Measurements from ENCODE around the gene PSMB7.

Gene PSMB7

DNA sequence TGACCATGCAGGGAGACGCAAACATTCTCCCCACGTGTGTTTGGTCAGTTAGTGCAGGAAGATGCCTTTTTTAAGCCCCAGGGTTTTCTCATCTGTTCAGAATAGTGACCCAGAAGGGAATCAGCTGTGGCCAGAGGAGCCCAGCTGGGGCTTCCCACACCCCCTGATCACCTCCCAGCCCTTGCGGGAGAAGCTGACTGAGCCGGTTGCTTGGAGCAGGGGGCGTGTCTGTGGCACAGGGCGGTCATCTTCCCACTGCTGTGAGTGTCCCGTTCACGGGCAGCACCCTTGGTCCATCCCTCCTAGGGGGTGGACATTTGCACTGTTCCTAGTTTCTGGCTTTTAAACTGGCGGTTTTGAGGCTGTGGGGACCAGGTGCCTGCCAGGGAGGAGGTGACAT lies 87.8 kb downstream of the PSMB7 start:
- no peak for DNase-seq (ENCODE audit: low read depth)

DNA sequence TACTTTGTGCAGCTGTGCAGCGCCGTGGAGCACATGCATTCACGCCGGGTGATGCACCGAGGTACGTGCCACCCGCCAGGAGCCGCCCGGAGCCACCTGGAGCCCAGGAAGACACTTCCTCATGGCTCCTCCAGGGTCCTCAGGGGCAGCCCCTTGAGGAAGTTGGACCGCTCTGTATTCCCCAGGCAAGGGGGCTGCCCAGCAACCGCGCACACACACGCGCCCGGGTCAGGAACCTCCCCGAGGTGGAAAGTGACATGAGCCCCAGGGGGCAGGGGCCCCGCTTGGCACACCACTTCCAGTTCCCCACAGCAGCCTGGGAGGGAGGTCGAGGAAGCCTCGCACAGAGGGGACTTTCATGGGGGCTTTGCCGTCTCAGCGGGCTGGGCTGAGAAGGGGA lies 88.9 kb downstream of the PSMB7 start:
- no peak for DNase-seq (ENCODE audit: low read depth)

DNA sequence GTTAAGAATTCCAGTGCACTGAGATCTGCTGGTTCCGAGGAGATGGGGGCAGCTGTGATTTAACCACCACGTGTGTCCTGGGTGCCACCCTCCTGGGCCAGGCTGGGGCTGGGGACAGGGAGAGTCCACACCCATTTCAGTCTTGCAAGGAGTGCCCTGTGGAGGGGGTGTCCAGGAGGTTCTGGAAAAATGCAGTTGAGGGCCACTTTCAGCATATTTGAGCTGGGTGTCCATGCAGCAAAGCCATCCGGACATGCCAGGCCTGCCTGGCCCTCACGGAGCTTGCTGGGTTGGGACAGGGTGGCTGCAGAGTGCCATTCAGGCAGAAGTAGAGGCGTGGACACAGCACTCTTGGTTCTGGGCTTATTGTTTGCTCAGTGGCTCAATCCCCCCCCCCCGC lies 89.4 kb downstream of the PSMB7 start:
- DNase-seq (ENCODE audit: low read depth), result no peak

DNA sequence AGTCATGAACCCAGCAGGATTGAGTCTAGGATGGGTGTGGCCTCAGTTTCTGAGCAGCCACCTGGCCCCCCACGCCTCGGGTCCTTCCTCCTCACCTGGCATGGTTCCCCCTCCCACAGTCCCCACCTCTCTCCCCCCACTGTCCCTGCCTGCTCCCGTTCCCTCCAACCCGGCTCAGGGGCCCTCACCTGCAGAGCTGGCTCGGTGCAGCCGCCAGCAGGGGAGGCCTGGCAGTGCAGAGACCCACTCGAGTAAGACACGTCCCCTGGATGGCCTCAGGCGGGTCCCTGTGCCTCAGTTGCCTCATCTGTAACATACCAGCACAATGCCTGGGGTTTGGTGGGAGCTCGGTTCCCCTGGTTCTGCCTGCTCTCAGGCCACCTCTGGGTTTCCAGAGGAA lies 91.3 kb downstream of the PSMB7 start:
- no peak for DNase-seq (ENCODE audit: low read depth)

DNA sequence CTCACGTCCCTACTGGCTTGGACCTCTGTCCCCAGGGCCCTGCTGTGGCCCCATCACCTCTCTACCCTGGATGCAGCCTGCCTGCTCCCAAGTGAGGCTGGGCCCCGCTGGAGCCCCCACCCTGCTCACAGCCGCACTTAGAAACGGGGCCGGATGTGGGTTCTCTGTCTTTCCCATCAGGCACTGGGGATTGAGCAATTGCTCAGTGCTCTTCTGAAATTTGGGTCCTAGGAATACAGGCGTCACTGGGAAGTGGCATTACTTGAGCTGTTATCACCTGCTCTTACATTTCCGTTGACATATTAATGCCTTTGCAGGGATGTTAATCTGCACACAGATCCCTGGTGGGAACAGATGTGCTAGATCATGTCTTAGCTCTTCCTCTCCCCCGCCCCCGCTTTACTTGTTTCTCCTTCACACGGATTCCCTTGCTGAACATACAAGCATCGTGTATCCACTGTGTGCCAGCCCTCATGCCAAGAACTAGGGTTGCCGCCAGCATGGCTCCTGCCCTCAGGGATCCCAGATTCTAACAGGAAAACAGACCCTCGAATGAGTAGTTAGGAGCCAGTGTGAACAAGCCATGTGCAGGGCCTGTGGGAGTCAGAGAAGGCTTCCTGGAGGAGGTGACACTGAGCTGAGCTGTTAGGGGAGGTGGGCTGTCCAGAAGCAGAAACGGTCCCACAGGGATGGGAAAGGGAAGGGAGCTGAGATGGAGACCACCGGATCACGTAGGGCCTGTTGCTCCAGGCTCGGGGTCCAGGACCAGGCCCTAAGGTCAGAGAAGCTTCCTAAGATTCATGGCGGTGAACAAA lies 92.4 kb downstream of the PSMB7 start:
- DNase-seq (ENCODE audit: low read depth), result peak; percentile 63

DNA sequence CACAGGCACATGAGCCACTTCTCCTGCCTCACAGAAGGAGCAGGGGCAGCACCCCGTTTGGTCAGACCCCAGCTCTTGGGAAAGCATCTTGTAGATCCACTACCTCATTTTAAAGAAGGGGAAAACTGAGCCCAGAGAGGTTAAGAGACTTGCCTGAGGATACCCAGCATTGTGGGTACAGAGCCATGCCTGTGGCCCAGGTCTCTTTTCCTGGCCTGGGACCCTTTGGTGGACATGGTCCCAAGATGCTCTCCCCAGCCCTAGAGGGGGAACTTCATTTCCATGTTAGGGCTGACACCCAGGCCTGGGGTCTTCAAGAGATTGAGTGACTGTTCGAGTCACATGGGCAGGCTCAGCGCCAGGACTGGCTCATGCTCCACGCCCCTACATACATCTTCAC lies 93.3 kb downstream of the PSMB7 start:
- no peak for DNase-seq (ENCODE audit: low read depth)

DNA sequence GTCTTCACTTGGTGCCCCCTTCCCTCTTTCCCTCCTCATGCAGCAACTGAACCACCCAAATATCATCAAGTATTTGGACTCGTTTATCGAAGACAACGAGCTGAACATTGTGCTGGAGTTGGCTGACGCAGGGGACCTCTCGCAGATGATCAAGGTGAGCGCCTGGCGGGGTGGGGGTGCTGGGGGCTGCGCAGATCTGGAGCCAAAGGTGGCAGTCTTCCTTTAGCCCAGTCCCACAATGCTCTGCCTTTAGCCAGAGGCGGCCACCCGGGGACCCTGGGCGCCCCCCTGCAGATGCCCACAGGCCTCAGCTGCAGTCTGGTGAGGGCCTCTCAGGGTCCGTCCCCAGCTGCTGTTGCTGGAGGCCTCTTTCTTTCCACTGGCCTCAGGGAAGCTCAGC lies 93.8 kb downstream of the PSMB7 start:
- DNase-seq (ENCODE audit: low read depth), result no peak

DNA sequence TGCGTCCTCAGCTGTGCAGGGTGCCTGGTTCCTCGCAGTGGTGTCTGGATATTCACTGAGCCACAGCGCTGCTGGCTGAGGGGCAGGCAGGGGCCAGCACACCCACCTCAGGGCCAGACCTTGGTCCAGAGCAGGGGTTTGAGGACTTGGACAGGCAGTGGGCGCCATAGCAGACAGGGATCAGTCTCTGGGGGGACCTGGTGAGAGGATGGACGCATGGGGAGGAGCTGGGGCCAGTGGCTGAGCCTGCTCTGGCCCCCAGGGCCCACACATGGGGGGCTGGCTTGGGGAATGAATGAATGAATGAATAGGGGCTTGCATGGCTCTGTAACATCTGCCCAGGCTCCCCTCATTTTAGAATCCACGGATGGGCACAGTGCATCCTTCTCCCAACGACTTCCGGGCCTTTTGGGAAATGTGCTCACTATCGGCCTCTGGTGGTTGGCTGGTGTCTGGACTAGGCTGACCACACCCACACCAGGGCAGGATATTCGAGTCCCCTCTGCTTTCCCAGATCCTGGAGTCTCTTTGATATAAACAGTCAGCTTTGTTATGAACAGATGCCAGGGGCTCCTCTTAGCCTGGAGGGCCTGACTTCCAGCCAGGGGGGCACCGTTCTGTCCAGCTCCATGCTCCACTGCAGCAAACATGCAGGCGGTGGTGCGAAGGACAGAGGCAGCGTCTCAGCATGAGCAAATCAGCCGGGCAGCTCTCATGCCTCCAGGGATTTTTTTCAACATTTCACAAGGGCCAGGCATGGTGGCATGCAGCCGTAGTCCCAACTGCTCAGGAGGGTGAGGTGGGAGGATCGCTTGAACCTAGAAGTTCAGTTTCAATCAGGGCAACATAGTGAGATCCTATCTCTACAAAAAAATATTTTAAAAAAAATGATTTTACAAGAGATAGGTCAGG lies 94.9 kb downstream of the PSMB7 start:
- DNase-seq (ENCODE audit: low read depth), result peak; percentile 38

DNA sequence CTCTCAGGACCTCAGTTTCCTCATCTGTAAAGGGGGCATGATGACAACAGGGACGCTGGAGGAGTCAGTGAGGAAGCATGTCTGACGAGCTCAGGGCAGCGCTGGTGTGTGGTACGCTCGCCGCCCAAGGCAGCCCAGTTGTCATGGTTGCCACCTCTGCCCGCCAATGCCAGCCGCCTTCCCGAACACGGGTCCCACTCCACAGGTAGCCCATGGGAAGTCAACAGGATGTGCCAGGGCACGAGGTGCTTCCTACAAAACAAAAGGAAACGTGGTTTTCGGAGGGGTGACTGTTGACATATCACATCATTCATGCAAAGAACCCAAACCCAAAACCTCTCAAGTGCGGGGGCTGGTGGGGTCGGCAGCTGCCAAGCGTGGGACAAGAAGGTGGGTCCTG lies 99.4 kb downstream of the PSMB7 start:
- no peak for DNase-seq (ENCODE audit: low read depth)

DNA sequence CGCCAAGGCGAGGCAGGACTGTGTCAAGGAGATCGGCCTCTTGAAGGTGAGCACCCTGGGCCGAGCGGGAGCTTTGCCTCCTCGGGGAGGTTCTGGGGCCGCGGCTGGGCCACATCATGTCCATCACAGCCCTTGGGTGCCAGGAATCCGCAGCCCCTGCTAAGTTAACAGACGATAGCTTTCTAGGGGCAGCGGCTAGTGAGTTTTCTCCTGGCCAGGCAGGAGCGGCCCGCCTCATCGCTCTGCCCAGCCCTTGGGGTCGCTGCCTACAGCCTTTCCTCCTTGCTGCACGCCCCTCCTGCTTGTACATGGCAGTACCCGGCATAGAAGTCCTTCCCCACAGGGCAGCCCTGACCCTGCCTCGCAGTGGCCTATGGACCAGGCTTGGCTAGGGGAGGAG lies 101.3 kb downstream of the PSMB7 start:
- DNase-seq (ENCODE audit: low read depth), result no peak

DNA sequence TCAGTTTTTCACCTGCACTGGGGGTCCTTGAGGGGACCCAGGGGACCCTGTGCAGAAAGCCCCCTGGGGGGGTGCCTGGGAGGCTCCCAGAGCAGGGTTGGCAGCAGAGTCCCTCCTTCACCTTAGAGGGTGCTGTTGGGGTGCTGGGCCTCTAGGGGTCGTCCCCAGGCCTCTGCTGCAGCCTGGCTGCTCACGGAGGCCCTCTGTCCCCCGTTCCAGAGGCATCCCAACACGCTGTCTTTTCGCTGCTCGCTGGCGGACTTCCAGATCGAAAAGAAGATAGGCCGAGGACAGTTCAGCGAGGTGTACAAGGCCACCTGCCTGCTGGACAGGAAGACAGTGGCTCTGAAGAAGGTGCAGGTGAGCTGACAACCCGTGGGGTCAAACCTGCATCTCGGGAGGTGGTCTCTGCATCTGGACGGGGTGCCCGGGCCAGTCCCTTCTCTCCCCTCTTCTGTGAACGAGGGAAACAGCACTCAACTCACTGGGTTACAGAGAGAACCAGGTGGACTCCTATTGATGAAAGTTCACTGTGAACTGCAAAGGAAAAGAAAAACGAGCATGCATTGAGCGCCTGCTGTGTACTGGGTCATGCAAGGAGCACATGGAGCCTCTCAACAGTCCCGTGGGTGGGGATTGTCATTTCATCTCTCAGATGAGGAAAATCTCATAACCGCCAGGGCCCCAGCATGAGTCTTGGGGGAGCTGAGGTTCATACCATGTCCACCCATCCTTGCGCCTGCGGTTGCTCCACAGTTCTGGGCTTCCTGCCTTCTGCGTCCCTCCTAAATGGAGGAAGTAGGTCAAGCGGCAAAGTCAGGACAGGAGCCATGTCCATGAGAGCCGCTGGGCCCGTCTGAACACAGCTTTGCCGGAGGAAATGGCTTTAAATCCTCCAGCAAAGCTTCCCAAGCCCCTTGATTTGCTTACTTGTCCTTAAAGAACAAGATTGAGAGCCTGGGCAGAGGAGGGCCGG lies 102.7 kb downstream of the PSMB7 start:
- DNase-seq (ENCODE audit: low read depth), result no peak

DNA sequence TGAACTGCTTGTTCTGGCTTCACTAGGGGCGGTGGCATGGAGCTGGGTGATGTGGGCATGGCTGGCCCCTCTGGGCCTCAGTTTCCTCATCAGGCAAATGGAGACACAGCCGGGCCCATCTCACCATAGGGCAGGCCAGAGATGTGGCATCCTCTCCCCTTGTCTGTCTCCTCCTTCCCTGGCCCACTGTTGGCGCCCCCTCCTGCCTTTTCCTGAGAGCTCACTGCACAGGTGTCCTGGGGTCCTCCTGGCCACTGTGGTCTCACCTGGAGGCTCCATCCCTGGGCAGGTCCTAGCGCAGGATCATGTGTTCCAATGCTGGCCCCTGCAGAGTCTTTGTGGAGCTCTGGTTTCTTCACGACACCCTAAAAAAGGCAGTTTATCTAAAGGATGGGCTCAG lies 104.0 kb downstream of the PSMB7 start:
- DNase-seq (ENCODE audit: low read depth), result no peak

DNA sequence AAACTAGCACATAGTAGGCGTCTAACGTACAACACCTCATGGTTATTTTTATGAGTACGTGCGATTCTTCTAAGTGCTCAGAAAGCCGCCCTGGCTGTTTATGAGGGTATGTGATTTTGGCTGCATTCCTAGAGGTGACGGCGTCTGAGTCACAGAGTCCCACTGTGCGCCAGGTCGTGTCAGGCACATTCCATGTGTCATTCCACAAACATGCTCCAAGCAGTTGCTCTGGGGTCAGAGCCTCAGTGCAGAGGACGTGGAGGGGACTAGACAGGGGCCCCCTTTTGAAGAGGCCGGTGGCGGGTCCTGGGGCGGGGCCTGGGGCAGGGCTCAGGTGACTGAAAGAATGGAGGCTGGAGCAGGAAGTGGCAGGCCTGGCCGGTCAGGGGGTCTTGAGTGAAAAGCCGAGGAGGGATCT lies 105.6 kb downstream of the PSMB7 start:
- no peak for DNase-seq (ENCODE audit: low read depth)

DNA sequence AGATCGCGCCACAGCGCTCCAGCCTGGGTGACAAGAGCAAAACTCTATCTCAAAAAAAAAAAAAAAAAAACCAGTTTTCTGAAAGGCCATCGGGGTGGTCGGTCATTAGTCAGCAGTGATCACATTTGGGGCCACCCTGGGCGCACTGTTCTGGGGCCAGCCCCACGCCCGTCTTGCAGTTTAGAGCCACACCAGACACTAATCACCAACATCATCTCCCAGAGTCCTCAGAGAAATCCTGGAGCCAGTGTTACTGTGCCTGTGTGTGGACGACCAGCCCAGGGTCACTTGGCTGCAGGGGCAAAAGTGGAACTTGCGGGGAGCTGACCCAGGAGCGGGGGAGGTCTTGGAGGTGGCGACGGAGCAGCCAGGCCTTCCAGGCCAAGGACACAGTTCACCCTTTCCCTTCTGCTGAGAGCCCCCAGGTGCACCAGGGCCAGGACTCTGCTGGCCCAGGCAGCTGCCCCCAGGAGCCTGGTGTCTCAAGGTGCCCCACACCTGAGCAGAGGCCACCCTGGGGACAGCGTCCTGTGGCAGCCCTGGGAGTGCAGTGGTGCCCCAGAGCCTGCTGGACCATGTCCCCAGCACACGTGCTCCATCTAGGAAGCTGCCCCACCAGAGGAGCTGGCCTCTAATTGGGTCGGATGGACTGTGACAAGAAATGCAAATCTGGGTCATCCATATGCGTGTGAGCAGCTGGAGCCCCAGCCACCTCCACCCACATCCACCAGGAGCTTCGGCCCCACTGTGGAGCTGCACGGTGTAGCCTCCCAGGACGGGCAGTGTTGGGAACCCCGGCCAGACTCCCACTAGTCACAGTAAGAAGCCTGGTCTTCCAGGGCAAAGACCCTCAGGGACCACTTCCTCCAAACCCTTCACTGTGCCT lies 106.4 kb downstream of the PSMB7 start:
- DNase-seq (ENCODE audit: low read depth), result no peak

DNA sequence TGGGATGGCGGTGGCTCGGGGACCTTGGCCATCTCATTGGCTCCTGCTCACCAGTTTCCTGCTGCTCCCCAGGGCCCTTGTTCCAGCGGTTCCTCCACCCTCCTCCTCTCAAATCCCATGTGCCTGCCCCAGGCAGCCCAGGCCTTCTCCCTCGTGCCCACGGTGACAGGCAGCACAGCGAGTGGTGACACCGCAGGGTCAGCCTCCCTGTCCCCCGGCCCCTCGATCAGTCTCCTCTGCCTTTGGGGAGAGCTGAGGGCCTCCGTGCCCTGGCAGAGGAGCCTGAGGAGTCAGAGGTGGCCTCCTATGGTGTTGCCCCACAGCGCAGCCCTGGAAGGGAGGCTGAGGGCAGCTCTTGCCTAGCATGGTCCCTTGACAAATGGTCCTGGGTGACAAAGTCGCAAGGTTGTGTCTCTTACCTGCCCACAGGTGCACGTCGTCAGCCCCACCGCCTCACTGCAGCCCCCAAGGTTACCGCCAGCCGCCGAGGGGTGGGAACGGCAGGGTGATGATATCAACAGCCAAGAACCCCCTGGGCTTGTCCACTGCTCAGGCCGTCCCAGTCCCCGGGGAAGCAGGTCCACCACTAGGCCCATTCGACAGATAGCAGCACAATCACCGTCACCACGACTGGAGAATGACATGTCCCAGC lies 107.7 kb downstream of the PSMB7 start:
- no peak for DNase-seq (ENCODE audit: low read depth)

DNA sequence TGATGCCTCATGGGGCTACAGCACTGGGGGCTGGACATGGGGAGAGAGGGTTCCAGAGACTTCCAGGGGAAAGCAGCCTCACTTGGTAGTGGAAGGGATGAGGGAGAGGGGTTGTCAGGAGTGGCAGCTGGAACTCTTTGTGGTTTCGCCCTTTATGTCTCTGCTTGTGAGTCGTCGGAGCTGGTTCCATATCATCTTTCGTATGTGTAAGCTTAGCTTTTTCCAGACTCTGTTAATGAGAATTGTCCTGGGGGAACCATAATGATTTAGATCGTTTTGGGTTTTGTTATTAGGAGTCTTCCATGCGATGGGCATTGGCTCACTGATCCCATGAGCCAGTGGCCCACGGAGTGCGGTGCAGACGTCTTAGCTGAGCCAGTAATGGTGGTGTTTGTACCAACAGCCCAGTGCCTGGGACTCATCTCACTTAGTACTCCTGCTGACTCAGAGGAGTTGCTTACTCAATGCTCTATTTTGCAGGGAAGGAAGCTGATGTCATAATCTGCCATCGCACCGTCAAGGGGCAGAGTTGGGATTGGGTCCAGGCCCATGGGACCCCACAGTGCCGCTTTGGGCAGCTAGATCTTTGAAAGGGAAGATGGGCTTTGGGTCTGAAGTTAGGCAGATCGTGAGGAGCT lies 109.0 kb downstream of the PSMB7 start:
- DNase-seq (ENCODE audit: low read depth), result no peak

DNA sequence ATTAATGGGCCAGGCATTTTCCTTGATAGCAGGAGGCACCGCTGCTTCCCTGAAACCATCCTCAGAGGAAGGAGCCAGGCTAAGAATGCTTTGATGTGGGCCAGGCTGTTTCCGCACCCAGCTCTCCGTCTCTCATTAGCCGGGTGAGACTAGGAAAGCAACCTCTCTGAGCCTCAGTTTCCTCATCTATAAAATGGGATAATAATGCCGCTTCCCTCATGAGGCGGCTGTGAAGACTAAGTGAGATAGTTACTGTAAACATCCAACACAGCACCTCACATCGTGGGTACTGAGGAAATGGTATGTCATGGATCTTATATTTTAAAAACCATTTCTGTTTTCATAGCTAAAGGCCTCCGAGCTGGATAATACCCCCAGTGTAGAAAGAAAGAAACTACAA lies 111.0 kb downstream of the PSMB7 start:
- no peak for DNase-seq (ENCODE audit: low read depth)

DNA sequence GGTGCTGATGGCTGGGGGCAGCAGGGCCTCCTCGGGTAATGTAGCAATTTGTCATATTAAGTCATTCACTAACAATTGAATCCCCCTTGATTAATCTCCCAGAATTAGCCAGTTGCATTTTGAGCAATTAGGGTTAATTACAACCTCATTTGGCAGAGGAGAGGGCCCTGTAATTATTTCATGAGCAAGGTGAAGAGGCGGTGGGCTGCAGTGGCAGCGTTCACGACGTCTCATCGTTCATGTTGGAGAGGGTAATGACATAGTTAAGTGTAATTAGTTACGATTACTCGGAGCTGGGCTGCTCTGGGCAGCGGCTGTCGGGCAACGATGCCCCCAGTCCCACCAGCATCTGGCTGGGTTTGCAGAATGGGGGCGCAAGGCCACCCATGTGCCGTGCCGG lies 111.5 kb downstream of the PSMB7 start:
- no peak for DNase-seq (ENCODE audit: low read depth)

All from CMK (cell line).